NCI-H345 (cell line): Measurements from ENCODE around the gene ANKRD50.

Experiments used
- DNase-seq: peaks from one replicate; lab custom pipeline; 2025; lab: John Stamatoyannopoulos, UW

Gene ANKRD50

DNA sequence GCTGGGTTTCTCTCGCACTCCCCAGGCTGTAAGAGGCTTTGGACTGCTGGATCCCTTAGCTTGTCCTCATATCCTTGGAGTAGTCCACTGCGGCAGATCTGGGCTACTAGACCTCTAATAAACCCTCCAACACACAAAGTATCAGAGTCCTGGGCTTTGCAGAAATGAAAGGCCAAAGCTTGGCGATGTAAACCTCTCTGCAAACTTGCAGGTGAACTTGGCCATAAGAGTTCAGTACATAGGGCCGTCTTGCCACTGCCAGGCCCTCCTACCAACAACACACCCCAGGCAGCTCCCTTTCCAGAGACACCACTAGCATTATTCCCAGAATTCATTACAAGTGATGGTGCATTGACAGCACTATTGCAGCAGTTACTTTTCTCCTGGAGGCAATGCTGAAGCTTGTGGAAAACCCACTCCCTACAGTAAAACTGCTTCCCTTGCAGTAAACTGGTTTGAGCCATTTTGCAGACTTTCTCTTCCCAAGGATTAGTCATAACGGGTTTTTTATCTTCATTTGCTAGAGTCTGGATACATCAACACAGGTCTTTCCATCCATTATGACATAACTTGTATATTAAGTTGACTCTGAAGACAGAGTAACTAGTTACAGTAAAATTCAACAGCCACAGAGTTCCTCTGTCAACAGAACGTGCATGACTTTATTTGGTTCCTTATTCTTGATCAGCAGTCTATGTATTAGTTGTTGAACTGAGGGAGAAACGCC, 2.4 kb downstream of the ANKRD50 start:
- no peak for DNase-seq

DNA sequence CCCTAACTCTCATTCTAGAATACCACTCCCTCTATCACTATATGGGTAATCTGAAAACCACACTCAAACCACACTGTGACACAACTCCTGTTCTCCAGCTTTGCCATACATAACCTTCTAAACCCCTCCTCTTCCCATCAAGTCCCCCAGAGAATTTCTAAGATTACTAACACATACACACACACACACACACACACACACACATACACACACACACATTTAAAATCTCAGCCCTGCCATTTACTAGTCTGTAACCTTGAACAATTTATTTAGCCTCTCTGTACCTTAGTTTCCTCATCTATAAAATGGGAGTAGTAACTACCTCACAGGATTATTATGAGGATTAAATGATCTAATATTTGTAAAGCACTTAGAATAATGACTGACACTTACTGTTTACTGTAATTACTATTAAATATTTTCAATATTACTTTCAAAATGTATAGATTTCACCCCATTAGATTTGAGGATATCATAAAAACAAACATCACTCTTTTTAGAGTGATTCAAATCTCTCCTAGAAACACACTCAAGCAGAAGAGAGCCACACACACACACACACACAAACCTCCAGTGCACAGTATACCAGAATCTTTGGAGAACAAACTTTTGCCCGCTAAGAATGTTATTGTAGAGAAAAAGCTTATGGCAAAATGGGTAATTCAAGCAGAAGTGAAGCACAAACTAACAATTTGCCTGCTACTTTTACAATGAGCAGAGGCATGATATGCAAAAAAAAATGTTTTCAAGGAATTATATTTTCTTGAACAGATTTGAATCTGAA, 3.8 kb downstream of the ANKRD50 start:
- no peak for DNase-seq

DNA sequence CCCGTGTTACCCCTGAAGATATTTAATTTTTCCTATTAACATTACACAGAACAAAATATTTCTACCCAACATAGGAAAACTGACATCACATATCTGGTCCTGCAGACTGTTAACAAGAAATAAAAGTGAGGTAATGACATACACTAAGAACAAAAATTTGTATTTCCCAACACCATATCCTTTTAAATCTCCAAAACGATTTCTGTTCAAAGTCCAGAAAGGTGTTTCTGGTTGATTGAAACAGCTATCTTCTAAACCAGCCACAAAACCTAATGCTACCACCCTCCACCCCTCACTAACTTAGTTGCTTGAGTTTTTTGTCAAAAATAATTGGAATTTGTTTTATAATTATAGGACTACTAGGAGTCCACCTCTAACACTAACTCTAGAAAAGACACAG, 7.1 kb downstream of the ANKRD50 start:
- DNase-seq: no peak

DNA sequence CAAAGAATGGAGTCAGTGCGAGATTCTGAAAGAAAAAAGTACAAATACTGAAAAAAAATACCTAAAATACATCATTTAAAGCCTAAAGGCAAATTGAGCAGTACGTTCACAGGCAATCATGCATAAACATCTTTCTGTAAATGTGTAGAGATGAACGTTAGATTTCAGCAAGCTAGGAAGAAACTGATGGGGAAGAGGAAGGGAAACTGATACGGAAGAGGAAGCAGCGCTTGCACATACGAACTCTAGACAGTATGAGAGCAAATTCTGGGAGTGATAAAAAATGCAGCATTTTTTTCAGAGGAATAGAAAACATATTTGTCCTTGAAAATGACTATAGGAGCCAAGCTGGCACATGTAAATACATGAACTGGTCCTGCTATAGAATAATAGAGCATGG, 9.4 kb downstream of the ANKRD50 start:
- no peak for DNase-seq

DNA sequence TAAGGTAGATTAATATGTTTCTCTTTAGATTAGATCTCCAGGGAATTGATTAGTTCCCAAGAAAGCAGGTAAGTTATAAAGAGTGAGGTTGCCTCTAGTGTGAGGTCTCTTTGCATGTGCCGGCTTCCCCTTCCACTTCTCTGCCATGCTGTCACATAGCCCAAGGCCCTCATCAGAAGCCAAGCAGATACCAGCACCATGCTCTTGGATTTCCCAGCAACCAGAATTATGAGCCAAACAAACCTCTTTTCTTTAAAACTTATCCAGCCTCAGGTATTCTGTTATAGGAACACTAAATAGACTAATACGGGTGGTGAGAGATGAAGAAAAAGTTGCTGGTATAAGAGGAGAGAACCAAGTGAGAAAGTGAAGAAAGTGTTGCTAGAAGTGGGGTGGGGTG, 15.1 kb downstream of the ANKRD50 start:
- no peak for DNase-seq

DNA sequence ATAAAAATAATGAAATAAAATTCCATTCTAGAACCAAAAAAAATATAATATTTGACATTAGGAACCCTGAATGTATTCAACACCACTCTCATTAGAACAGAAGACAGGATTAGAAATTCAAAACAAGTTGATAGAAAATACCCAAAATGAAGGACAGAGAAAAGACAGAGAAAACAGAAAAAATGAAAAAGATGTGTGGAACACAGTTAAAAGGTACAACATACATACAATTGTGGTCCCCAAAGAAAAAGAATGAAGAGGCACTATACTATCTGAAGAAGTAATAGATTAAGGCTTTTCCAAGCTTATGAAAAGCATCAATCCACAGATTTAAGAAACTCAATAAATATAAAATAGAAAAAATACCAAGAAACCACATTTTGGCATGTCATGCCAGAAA, 16.4 kb downstream of the ANKRD50 start:
- DNase-seq: no peak

DNA sequence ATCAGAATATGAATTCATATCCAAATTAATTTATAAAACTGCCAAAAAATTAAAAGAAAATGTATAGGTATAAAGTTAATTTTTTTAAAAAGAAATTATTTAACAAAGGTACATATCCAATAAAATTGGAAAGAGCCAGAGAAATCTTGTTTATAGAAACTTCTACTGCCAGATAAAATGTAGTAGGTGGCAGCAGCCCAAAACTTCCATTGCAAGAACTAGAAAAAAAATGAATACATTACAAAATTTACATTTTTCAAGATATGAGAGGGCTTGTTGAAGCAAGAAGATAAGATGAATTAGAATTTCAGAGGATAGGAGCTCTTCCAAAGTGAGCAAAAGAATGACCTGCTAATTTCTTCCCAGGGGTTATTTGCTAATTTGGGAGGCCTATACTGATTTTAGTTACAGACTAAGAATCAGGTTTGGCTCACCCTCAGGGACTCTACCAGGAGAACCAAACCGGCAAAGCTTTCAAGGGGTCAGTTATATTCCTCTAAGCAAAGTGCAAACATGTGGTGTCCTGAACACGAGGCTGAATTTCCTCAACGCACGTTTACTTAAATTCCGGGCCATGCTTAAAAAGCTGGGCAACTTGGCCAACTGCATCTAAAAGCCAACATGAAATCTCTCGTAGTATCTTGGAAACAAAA, 17.5 kb downstream of the ANKRD50 start:
- DNase-seq: no peak

DNA sequence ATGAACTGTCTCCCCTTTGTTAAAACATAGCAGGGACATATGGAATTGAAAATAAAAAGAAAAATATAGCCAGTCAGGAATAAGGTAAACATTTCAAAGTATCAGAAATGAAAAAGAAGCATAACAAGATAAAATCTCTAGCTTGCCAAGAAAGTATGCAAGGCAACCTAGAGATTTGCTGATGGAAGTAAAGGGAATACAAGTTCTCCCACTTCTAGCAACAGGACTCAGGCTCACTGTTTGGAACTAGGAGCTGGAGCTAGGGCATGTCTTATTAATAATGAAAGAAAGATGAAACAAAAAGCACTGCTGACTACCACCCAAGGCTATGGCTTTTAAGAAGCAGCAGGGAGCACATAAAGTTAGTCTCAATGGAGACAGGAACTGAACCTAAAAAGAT, 18.2 kb downstream of the ANKRD50 start:
- DNase-seq: no peak

DNA sequence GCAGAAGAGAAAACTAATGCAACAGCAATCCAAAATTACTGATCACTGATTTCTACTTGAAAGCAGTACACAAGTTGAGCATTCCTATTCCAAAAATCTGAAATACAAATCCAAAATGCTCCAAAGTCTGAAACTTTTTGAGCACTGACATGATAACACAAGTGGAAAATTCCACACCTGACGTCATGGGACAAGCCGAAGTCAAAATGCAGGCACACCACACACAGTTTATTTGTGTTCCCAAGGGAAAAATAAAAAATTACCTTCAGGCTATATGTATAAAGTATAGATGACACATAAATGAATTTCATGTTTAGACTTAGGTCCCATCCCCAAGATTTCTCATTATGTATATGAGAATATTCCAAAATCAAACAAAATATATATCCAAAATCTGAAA, 20.7 kb downstream of the ANKRD50 start:
- no peak for DNase-seq

DNA sequence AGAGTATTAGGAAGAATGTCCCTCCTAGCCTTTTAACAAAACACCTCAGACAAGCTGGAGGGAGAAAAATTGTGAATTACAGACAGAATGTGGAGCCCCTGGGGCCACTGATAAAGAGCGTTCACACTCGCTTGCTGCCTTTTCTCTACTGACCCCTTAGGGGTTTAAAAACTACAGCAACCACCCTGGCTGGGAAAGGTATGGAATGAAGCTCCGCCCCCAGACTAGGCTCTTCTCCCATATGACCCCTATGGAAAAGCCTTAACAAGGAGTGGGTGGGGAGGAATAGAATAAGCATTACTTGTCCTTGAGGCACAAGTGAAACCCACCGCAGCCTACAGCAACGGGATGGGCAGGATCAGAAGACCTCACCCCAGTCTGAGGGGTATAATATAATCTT, 26.3 kb downstream of the ANKRD50 start:
- DNase-seq: no peak

DNA sequence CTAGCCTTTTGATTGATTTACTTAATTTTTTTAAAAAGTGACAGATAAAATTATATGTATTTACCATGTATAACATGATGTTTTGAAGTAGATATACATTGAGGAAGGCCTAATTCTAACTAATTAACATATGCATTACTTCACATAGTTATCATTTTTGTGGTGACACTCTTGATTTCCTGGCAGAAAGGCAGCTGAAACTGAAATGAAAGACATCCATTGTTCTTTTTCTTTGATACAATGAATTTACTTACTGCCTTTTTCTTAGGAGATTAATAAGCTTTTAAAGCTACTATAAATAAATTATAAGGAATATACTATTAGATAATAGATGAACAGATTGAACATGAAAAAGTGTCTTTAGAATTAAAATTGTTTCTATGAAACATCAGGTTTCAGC, 26.7 kb downstream of the ANKRD50 start:
- DNase-seq: no peak

DNA sequence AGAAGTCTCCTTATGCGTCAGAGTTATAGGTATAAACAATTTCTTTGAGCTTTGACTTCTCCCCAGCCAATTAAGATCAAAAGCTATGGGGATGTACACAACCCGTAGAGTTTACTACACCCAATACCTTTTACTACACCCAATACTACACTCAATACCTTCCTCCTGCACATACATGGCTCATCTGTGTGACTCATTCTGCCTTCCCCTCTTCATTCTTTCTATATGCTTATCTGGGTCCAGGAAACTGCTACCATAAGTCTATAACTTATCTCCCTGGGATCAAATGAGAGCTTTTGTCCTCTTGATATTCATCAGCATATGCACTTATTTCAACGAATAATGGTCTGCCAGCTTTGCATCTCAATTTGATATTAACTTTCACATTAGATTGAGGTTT, 28.2 kb downstream of the ANKRD50 start:
- DNase-seq: no peak

DNA sequence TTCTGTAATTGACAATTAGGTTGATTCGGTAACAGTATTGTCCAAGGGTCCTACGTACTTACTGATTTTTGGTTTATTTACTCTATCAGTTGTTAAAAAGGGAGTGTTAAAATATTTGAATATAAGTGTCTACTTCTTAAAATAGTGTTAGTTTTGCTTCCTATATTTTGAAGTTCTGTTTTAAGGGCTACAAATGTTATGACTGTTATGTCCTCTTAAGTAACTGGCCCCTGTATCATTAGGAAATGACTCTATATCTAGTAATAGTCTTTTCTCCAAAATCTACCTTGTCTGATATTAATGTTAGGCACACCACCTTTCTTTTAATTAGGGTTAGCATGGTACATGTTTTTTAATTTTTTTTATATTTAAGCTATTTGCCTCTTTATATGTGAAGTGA, 30.1 kb downstream of the ANKRD50 start:
- no peak for DNase-seq

DNA sequence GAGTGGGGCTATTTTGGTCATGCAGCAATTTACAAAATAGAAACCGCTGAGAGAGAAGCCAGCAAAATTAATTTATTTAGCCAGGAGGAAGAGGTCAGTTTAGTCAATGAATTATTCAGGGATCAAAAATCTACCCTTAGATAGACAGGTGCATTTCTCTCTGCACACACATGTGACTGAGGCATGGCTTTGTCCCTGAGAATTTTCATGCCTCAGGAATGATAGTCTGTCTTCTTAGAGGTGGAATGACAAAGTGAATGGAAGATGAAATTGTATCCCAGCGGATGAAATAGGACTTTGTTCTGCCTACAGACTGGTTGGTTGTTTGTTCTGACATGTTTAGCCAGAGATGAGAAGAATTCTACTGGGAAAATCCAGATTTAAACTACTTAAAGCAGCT, 46.0 kb downstream of the ANKRD50 start:
- no peak for DNase-seq

DNA sequence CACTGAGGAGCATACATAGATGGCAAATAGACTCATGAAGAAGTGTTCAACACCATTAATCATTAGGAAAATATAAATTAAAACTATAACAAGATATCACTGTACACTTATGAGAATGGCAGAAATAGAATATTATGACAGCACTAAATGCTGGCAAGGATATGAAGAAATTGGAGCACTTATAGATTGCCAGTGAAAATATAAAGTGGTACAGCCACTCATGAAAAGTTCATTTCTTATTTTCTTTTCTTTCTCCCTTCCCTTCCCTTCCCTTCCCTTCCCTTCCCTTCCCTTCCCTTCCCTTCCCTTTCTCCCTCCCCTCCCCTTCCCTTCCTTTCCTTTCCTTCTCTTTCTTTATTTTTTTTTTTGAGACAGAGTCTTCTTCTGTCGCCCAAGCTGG, 53.7 kb downstream of the ANKRD50 start:
- DNase-seq: no peak

DNA sequence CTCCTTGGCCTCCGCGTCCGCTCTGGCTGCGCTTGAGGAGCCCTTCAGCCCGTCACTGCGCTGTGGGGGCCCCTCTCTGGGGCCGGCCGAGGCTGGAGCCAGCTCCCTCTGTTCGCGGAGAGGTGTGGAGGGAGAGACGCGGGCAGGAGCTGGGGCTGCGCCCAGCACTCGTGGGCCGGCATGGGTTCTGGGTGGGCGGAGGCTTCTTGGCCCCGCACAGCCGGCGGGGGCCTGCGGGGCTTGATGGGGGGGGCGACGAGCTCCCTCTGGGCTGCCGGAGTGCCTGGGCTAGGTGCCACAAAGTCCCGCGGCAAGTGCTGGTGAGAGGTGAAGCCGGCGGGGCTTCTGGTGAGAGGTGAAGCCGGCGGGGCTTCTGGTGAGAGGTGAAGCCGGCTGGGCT, 61.9 kb downstream of the ANKRD50 start:
- no peak for DNase-seq

DNA sequence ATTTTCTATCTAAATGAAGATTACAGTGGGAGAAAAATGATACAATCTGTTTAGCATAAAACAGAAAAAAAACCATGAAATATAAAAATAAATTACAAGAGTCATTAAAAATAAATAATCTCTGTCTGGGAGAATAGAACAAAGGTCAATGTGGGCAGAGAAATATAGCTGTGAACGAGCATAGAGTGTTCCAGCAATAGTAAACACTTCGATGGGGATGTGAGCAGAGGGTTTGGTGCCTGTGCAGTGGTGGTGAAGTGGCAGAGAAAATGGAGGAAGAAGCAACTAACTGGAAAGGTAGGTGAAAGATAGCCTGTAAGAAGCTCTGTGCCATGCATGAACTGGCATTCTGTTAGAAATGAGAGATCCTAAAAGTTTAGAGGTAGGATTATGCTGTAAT, 64.9 kb downstream of the ANKRD50 start:
- no peak for DNase-seq

DNA sequence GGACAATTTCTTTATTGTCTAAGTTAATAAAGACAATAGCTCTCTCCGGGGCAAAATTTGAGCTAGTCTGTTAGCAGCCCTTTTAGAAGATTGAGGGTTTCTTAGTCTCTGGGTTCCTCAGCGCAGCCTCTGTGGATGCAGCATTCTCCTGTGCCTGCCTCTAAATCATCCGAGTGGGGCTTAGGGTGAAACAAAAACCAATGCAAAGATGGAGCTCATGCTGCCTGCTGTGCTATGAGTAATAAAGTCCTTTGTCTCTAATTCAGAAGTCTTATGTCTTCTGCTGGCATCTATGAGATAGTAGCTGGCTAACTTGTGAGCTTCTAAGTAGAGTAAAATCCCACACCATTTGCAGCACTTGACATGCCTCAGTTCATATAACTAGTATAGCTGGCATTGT, 67.9 kb downstream of the ANKRD50 start:
- DNase-seq: no peak

DNA sequence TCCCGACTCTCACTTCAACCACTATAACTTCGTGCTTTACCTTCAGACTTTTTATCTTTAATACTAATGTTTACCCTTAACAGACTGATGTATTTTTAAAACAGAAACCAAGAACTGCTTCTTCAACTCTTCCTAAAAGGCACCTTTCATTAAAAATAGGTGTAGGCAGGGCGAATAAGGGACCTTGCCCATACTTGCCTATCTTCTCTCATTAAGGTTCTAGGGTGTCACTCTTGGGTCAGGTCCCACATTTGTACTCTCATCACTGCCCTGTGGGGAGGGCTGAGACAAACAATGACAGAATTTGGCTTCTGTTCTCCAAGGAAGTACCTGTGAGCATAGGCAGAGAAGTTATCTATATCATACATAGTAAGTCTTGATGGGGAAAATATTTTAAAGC, 69.7 kb downstream of the ANKRD50 start:
- no peak for DNase-seq

DNA sequence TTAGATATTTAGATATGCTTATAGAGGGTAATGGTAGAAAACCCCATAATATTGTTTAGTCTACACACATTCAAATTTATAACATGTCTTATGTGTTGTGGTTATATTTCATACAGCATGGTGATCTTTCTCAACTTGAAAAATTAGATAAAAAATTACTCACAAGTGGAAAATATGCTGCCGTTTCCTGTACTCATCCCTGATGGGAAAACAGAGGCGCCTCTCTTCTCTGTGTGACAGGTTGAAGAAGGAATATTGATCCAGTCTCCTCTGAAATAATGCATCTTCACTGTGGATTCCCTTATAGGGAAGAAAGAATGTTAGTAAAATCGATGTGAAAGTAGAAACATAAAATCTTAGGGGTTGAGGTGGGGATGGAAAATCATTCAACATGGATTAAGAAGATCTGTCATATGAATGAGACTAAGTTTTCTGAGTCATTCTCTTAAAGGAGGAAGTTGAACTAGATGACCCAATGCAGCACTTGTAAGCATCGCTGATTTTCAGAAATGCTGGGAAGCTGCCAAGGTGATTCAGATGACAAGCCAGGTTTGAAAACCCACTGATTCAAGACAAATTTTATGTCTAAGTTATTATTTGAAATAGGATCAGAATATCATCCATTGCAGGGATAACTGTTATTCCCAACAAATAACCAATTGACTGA, 70.7 kb downstream of the ANKRD50 start:
- DNase-seq: no peak

DNA sequence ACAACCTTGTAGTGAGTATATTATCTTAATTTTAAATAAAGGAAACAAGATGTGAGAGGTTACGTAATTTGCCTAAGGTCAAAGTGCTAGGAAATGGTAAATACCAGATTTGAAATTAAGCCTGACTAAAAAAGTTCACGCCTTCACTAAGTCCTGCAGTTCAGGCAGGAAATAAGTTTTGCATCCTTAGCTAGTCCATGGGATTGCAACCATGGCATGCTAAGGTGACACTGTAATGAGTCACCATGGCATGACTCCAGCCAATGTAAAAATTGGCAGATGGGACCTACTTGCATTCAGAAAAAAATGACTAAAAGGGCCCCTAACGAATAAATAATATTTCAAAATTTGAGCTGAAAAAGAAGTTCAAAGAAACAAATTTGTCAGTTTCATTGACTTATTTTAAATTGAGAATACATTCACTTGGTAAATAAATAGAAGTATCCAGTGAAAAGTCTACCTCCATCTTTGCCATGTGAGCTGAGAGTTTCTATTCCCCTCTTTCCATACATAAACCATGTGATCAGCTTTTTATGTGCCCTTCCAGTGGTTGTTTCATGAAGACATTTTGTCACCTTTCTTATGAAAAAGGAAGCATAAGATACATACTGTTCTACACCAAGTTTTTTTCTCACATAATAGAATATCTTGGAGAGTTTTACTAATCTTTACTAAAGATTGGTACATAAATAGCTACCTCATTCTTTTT, 72.4 kb downstream of the ANKRD50 start:
- DNase-seq: no peak

DNA sequence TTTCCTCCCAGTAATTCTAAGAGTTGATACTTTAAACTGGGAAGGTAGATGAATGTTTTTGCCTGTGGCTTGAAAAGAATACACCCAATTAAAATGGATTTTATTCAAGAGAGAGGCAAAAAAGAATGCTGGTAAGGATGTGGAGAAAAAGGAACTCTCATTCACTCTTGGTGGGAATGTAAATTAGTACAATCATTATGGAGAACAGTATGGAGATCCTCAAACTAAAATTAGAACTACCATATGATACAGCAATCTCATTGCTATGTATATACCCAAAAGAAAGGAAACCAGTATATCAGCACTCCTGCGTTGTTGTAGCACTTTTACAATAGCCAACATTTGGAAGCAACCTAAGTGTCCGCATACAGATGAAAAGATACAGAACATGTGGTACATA, 75.2 kb downstream of the ANKRD50 start:
- DNase-seq: no peak
